SU-DHL-6 (cell line): Measurements from ENCODE around the gene AMH.

ENCODE experiments used
- H2AFZ ChIP-seq: fragments of 200-600 bp; sonication (generic); 2 replicates; pipeline ENCODE4 v1.6.1; 2014; ENCODE audit warnings: low read depth, mild to moderate bottlenecking, moderate library complexity, mixed read lengths, antibody characterized with exemption, low read length; ENCODE audit not compliant: severe bottlenecking
- H3F3A ChIP-seq: fragments of 200-600 bp; shearing (Covaris generic); 2 replicates; pipeline ENCODE4 v1.6.0; 2016; ENCODE audit warnings: antibody characterized with exemption, mild to moderate bottlenecking; ENCODE audit not compliant: insufficient read depth
- H3K27ac ChIP-seq: fragments of 200-600 bp; sonication (generic); 2 replicates; pipeline ENCODE4 v1.5.1; 2016; ENCODE audit warnings: low read depth, mild to moderate bottlenecking, low read length, moderate library complexity, mixed read lengths
- H3K27me3 ChIP-seq: fragments of 200-600 bp; sonication (generic), shearing (Covaris generic); 2 replicates; pipeline ENCODE4 v1.6.0; 2014; ENCODE audit warnings: mild to moderate bottlenecking, low read length
- H3K36me3 ChIP-seq: fragments of 200-600 bp; sonication (generic); 2 replicates; pipeline ENCODE4 v1.6.1; 2014; ENCODE audit warnings: mild to moderate bottlenecking, low read length, mixed read lengths
- H3K4me2 ChIP-seq: fragments of 300-600, 200-600 bp; shearing (Covaris generic), sonication (generic); 2 replicates; pipeline ENCODE4 v1.6.0; 2014; ENCODE audit warnings: low read length, low read depth, mild to moderate bottlenecking; ENCODE audit not compliant: poor library complexity, severe bottlenecking
- H3K4me3 ChIP-seq: fragments of 200-600 bp; sonication (generic); 2 replicates; pipeline ENCODE4 v1.5.1; 2014; ENCODE audit warnings: antibody characterized with exemption, low read length, mild to moderate bottlenecking, mixed read lengths; ENCODE audit not compliant: insufficient read depth, poor library complexity, severe bottlenecking
- H3K79me2 ChIP-seq: fragments of 200-600 bp; sonication (generic); 2 replicates; pipeline ENCODE4 v1.6.1; 2014; ENCODE audit warnings: mild to moderate bottlenecking, low read length, moderate library complexity; ENCODE audit not compliant: insufficient read depth
- H3K9ac ChIP-seq: fragments of 200-600 bp; sonication (generic); 2 replicates; pipeline ENCODE4 v1.7.0; 2014; ENCODE audit warnings: mild to moderate bottlenecking, low read length
- H3K9me2 ChIP-seq: fragments of 200-600 bp; sonication (generic); replicated peaks from 2 replicates; pipeline ENCODE4 v1.6.1; 2014; ENCODE audit warnings: low read length; ENCODE audit not compliant: insufficient read depth
- H3K9me3 ChIP-seq: fragments of 200-600 bp; sonication (generic); 2 replicates; pipeline ENCODE4 v1.6.1; 2014; ENCODE audit warnings: low read length, mixed read lengths; ENCODE audit not compliant: insufficient read depth
- H4K20me1 ChIP-seq: fragments of 200-600 bp; sonication (generic); 2 replicates; pipeline ENCODE4 v1.6.1; 2014; ENCODE audit warnings: low read depth, mild to moderate bottlenecking, antibody characterized with exemption, low read length, moderate library complexity, mixed read lengths
- EZH2phosphoT487 ChIP-seq: fragments of 200-600 bp; sonication (generic), shearing (Covaris generic); conservative IDR thresholded peaks from 2 replicates; pipeline ENCODE4 v1.6.1; 2018; ENCODE audit warnings: mild to moderate bottlenecking, antibody characterized with exemption, low read length, moderate library complexity, mixed read lengths
- TF ChIP-seq, protein P1 (sequence below): fragments of 200-600 bp; sonication (generic); IDR thresholded peaks from one replicate; pipeline ENCODE4 v1.5.1; 2017; ENCODE audit warnings: antibody characterized with exemption, mild to moderate bottlenecking, low read length, moderate library complexity; ENCODE audit not compliant: insufficient read depth, poor library complexity, severe bottlenecking

AMH gene

DNA sequence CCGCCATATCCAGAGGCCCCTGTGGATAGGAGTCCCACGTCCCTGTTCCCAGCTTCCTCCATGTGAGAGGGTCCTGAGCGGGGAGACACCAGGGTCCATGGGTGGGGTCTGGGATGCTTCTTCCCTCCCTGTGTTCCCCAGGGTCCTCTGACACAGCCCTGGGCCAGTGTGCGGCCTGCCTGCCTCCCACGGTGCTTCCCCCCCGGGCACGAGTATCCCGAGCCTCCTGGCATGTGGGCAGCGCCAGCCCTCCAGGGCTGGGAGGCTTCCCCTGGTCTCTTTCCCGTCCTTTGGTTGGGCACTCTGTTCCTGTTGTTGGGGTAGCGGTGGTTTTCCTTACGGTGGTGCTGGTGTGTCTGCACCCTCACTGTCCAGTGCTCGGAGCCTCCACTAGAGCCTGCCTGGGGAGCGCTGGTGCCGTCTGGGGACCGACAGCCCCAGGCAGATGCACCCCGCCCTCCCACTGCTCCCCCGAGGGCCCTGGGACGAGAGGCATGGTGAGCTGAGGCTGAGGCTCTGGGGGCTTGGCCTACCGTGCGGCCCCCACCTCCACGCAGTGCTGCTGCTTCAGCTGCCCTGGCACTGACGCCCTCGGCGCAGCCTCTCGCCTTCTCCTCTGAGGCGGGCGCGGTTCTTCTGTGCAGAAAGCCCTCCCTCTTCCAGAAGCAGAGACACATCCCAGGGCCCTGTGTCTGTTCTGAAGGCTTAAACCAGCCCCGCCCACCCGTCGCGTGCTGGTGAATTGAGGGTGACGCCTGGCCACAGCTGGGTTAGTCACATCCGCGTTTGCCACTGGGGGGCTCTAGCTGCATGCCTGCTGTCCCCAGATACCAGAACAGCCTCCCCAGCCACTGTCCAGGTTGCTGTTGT, 40.9 kb upstream of the AMH start:
- no peaks in the 10 kb centered on the region for H3K79me2 ChIP-seq
- no peak overlapping the region for H3K9ac ChIP-seq
- no peaks in the 10 kb centered on the region for H3K36me3 ChIP-seq
- H3K27me3 ChIP-seq: no peaks in the 10 kb centered on the region
- no peaks in the 10 kb centered on the region for H3K9me3 ChIP-seq
- no peaks in the 10 kb centered on the region for H3F3A ChIP-seq
- H4K20me1 ChIP-seq: no peaks in the 10 kb centered on the region
- H3K9me2 ChIP-seq: no peaks in the 10 kb centered on the region
- H3K27ac ChIP-seq: no peak overlapping the region
- TF ChIP-seq EZH2phosphoT487: no peak
- TF ChIP-seq, protein P1, sequence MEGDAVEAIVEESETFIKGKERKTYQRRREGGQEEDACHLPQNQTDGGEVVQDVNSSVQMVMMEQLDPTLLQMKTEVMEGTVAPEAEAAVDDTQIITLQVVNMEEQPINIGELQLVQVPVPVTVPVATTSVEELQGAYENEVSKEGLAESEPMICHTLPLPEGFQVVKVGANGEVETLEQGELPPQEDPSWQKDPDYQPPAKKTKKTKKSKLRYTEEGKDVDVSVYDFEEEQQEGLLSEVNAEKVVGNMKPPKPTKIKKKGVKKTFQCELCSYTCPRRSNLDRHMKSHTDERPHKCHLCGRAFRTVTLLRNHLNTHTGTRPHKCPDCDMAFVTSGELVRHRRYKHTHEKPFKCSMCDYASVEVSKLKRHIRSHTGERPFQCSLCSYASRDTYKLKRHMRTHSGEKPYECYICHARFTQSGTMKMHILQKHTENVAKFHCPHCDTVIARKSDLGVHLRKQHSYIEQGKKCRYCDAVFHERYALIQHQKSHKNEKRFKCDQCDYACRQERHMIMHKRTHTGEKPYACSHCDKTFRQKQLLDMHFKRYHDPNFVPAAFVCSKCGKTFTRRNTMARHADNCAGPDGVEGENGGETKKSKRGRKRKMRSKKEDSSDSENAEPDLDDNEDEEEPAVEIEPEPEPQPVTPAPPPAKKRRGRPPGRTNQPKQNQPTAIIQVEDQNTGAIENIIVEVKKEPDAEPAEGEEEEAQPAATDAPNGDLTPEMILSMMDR: no peak
- no peak overlapping the region for H3K4me3 ChIP-seq
- no peak overlapping the region for H2AFZ ChIP-seq
- H3K4me2 ChIP-seq: no peak overlapping the region

DNA sequence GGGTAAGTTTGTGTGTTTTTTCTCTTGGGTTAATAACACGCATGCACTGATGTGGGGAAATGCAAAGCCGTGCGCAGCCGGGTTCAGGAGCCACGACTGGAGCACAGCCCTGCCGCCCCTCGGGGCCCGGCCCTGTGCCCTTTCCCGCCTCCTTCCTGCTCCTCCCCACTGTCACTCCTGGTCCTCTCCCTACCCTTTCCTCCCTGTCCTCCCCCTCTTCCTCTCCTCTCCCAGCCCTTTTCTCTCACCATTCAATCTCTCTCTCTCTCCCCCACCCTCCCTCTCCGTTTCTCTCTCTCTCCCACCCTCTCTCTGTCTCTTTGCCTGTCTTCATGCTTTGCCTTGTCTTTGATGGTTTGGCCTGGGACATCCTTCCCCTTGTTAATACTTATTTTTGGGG, 40.1 kb upstream of the AMH start:
- Histone ChIP-seq H3F3A (no peaks in the 10 kb centered on the region), H3K36me3 (no peaks in the 10 kb centered on the region), H3K4me3 (no peak overlapping the region), H3K9me2 (no peaks in the 10 kb centered on the region), H3K9me3 (no peaks in the 10 kb centered on the region), H2AFZ (no peak overlapping the region), H3K27me3 (no peaks in the 10 kb centered on the region), H3K27ac (no peak overlapping the region), H3K4me2 (no peak overlapping the region), H3K79me2 (no peaks in the 10 kb centered on the region), H3K9ac (no peak overlapping the region), H4K20me1 (no peaks in the 10 kb centered on the region)
- TF ChIP-seq, protein P1: no peak
- no peak for TF ChIP-seq EZH2phosphoT487

DNA sequence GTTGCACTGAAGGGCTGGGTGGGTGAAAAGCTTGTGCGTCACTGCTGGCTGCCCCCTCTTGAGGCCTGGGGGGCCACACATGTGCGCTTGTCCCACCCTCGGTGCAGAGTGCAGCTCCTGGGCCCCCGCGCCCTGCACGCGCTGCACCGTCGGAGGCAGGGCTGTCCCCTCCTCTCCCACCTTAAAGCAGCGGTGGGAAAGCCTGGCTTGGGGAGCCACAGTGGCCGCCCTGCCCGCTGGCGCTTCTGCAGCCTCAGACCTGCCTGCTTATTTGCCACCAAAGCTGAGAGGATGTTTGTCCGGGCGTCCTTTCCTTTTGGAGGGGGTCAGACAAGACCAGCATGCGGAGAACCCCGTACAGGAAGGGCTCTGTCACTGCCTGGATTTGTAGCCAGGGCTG, 39.7 kb upstream of the AMH start:
- Histone ChIP-seq H3K9ac (no peak overlapping the region), H3K79me2 (no peaks in the 10 kb centered on the region)

More for the DNA sequence above, 39.7 kb upstream of the AMH start:
- no peaks in the 10 kb centered on the region for H3K9me2 ChIP-seq
- H3F3A ChIP-seq: no peaks in the 10 kb centered on the region
- H3K4me3 ChIP-seq: no peak overlapping the region
- TF ChIP-seq, protein P1: no peak
- TF ChIP-seq EZH2phosphoT487: no peak
- no peak overlapping the region for H3K27ac ChIP-seq
- no peaks in the 10 kb centered on the region for H4K20me1 ChIP-seq
- no peaks in the 10 kb centered on the region for H3K36me3 ChIP-seq
- H3K9me3 ChIP-seq: no peaks in the 10 kb centered on the region
- H3K27me3 ChIP-seq: no peaks in the 10 kb centered on the region
- no peak overlapping the region for H3K4me2 ChIP-seq
- H2AFZ ChIP-seq: no peak overlapping the region
